GM18868 (cell line): ENCODE data around the gene DLG1.

Experiments
- ATAC-seq: cut with Tn5 transposase; IDR thresholded peaks from one replicate; pipeline ENCODE4 v1.9.1; 2021; ENCODE audit warnings: mild to moderate bottlenecking, moderate library complexity; ENCODE audit not compliant: unreplicated experiment

DLG1 gene

GRCh38 chr3:197253238-197253947, 45.0 kb downstream of the DLG1 start:
- ATAC-seq, result no peak

- no peak for ATAC-seq
Measured at GRCh38 chr3:197249542-197249941, 48.9 kb downstream of the DLG1 start.

GRCh38 chr3:197248341-197248740, 50.1 kb downstream of the DLG1 start:
- no peak for ATAC-seq

- no peak for ATAC-seq
Measured at GRCh38 chr3:197244751-197245150, 53.7 kb downstream of the DLG1 start.

DNA sequence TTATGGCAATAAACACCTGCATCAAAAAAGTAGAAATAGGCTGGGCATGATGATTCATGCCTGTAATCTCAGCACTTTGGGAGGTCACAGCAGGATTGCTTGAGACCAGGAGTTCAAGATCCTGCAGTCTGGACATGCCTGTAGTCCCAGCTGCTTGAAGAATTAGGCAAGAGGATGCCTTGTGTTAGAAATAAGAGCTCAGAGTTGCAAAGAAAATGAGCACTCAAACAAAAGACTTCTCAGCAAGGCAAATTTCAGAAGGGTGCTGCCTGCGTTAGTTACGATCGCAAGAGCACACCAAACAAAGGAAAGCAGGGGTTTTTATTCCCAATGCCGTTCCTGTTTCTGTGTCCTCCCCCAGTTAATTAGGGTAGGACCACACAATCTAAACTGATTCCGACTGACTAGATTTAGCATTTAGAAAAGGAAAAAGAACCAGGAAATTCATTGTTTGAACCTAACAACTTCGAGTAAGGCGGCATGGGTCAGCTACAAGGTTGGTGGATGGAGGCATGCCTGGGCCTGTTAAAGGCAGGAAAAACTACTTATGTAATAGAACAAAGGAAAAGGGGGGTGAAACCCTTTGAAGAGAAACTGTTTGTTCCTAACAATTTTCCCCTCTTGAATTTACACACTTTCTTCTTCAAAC, 55.5 kb downstream of the DLG1 start:
- ATAC-seq, result no peak

DNA sequence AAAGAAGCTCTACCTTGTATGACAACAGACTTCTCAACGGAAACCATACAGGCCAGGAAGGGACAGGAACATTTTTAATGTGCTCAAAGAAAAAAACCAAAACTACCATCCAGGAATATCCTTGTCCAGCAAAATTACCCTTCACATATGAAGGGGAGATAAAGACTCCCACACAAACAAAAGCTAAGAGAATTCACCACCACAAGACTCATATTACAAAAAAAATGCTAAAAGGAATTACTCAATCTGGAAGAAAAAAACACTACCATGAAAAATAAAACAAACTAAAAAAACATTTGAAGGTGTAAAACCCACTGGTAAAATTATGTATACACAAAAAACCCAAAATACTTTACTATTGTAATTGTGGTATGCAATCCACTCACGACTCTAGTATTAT, 57.2 kb downstream of the DLG1 start:
- ATAC-seq, result no peak

DNA sequence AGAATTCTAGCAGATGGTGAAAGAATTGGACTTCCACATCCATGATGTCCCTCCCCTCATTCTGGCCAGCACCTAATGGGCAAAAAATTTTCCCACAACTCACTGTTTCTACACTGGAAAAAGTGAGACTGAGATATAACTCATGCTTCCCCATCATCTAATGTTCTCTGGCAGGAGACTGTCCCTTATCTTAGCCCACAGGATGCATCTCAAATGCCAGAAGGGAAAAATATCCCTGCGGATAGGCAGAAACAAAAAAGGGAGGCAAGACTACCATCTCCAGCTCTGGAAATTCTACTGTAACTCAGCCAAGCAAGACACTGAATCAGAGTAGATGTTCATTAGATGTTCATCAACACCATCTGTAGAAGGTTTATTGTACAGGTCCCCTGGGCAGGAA, 58.6 kb downstream of the DLG1 start:
- no peak for ATAC-seq

DNA sequence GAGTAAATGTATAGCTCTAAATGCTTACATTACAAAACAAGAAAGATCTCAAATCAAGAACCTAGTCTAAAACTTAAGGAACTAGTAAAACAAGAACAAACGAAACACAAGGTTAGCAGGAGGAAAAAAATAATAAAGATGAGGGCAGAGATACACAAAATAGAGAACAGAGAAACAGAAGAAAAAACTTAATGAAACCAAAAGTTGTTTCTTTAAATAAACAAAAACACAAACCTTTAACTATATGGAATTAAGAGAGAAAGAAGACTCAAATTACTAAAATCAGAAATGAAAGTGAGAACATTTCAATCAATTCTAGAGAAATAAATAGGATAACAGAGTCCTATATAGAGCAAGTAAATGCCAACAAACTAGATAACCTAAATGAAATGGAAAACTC, 59.6 kb downstream of the DLG1 start:
- ATAC-seq, result no peak

- no peak for ATAC-seq
Measured at GRCh38 chr3:197237897-197238296, 60.5 kb downstream of the DLG1 start.

DNA sequence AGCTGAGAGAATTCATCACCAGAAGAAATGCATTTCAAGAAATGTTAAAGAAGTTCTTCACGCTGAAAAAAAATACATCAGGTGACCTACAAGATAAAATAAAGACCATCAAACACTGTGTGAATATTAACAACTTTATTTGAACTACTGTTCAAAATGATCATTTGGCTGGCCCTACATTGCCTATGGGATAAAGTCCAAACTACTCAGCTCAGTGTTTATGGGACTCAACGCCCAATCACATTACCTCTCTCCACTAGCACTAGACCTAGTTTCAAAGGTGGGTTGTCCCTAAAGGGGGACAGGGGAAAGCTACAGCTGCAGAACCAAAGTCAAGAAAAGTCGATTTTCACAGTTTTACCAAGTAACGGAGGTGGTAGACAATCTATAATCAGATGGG, 62.0 kb downstream of the DLG1 start:
- no peak for ATAC-seq

DNA sequence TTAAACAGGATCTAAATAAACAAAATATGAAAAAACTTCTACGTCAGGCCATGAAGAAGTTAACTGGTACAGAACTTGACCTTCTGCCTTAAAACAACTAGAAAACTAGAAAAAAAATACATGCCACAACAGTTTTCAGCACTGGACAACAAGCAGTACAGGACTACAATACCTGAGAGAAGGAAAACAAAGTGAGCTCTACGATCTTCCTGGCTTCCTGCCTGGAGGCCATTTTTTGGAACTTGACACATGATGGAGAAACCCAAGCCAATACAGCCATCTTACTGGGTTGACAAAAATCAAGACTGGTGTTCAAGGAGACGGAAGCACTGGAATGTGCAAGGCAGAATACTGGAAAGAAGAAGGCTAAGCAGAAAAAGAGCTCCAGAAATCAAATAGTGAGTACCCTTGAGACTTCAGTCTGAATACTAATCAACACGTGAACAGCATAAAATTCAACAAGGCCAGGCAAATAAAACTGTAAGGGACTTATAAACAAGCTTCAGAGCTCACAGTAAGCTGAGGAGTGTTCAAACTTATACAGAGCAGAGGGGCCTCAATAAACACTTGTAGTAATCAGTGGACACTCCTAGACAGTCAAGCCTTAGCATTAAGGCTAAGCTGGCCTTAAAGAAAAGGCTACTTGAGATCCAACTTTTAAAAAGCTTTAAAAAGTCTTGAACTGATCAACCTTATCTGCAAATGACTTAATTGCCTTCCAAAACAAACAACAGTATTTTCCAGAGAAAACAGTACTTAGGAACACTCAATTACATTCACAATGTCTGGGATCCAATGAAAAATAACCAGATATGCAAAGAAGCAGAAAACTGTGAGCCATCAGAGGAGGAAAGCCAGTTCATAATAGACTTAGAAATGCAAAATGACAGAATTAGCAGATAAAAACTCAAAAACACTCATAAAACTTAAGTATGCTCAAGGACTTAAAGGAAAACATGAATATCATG, 63.2 kb downstream of the DLG1 start:
- no peak for ATAC-seq

GRCh38 chr3:197231321-197231720, 67.1 kb downstream of the DLG1 start:
- ATAC-seq, result no peak

GRCh38 chr3:197229836-197230235, 68.6 kb downstream of the DLG1 start:
- ATAC-seq, result no peak

DNA sequence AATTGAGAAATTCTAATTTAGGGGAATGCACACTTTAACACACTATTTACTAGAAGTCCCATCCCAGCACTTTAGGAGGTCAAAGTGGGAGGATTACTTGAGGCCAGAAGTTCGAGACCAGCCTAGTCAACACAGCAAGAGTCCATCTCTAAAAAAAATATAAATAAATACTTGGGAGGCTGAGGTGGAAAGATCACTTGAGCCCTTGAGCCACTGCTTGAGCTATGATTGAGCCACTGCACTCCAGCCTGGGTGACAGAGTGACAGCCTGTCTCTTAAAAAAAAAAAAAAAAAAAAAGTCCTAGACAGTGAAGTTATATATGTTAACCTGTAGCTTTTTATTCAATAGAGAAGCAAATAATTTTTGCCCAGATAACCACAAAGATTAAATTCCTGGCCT, 69.2 kb downstream of the DLG1 start:
- no peak for ATAC-seq

- ATAC-seq, result no peak
Measured at GRCh38 chr3:197227780-197228574, 70.4 kb downstream of the DLG1 start.

DNA sequence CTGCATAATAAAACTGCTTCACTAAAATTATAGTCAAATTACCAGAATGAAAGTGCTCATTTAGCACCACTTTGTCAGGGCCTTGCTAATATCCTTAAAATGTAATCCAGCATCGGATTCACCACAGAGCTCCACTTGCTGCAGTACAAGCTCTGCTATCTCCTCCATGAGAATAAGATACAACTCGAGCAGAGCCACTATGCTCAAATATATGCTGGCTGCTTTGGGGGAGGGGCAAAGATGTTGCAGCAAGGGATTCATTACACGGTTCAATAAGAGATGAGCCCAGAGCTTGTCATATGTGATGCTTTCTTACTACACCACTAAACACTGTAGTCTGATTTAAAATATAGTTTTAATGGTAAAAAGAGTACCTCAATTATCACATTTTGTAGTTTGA, 72.2 kb downstream of the DLG1 start:
- ATAC-seq, result no peak

GRCh38 chr3:197225579-197225978, 72.8 kb downstream of the DLG1 start:
- ATAC-seq, result no peak

GRCh38 chr3:197224034-197224444, 74.4 kb downstream of the DLG1 start:
- no peak for ATAC-seq

GRCh38 chr3:197222937-197223370, 75.5 kb downstream of the DLG1 start:
- ATAC-seq, result no peak

DNA sequence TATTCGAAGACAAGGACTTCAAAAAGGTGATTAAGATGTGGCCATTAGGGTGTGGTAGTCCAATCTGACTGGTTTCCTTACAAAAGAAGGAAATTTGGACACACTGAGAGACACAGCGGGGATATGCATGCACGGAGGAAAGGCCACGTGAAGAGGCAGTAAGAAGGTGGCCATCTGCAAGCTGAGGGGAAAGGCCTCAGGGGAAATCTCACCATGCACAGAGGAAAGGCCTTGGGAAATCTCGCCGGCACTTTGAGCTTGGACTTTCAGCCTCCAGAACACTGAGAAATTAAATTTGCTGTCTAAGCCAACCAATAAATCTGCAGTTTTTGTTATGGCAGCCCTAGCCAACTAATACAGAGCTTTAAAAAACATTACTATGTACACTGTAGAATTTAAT, 78.8 kb downstream of the DLG1 start:
- no peak for ATAC-seq

DNA sequence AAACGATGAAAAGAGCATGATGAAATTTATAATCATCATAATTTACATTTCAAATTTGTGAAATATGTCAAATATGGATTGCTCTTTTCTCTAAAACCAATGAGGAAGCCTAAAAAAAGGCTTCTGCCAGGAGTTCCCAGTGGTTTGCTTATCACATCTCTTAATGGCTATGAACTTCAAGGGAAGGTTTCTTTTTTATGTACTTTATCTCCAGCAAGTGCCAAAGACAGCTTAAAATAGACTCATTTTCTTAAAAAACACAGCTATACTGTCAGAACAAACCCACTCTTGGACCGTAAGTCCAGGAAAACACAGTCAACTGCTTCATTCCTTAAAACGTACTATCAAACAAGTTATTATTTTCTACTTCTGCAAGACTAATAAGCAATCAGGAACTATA, 80.2 kb downstream of the DLG1 start:
- ATAC-seq, result no peak
